Bone marrow (tissue), 2 donors: ENCODE measurements around the gene HSF2.
"Not testable (repeated sequence)": the region's sequence is repeated elsewhere in the genome, so short reads cannot be mapped to it uniquely, and the experiment has no call there.

Experiments used
- DNase-seq, 2 donors: peaks; one replicate each; lab custom pipeline; 2025; lab: John Stamatoyannopoulos, UW

The HSF2 gene

GRCh38 chr6:122454673-122455072 is 55.2 kb downstream of the HSF2 start:
- DNase-seq, result no peak

- DNase-seq, result not testable (repeated sequence)
Measured at GRCh38 chr6:122455116-122455515, 55.7 kb downstream of the HSF2 start.

GRCh38 chr6:122458087-122458486 is 58.6 kb downstream of the HSF2 start:
- no peak for DNase-seq

GRCh38 chr6:122459240-122459639 is 59.8 kb downstream of the HSF2 start:
- DNase-seq, result no peak

- not testable (repeated sequence) for DNase-seq
Measured at GRCh38 chr6:122459865-122460416, 60.5 kb downstream of the HSF2 start.

GRCh38 chr6:122461885-122462284 is 62.4 kb downstream of the HSF2 start:
- no peak for DNase-seq

- DNase-seq, result peak; percentile 71 to 86
Measured at GRCh38 chr6:122471107-122472021, 71.9 kb downstream of the HSF2 start, which contains the start of gene SERINC1. Gene SERINC1, minus strand, starts transcription at chr6:122471807. Its CDS starts 70 bp downstream, at chr6:122471737.

GRCh38 chr6:122472022-122472340 is 72.5 kb downstream of the HSF2 start:
- DNase-seq, result no peak

- DNase-seq, result peak in 1 of 2 donors; percentile 34
Measured at GRCh38 chr6:122476131-122476530, 76.7 kb downstream of the HSF2 start.

GRCh38 chr6:122482750-122483080 is 83.3 kb downstream of the HSF2 start:
- DNase-seq, result no peak
